ENCODE data around the gene DNAH10. TPM values are rescaled to one million over a fixed set of nuclear protein-coding genes. Genes with fewer than 3 reads are reported as not detected.

The DNAH10 gene
- total RNA-seq, 1 experiment from 2014 or later: 0.17 TPM

DNA sequence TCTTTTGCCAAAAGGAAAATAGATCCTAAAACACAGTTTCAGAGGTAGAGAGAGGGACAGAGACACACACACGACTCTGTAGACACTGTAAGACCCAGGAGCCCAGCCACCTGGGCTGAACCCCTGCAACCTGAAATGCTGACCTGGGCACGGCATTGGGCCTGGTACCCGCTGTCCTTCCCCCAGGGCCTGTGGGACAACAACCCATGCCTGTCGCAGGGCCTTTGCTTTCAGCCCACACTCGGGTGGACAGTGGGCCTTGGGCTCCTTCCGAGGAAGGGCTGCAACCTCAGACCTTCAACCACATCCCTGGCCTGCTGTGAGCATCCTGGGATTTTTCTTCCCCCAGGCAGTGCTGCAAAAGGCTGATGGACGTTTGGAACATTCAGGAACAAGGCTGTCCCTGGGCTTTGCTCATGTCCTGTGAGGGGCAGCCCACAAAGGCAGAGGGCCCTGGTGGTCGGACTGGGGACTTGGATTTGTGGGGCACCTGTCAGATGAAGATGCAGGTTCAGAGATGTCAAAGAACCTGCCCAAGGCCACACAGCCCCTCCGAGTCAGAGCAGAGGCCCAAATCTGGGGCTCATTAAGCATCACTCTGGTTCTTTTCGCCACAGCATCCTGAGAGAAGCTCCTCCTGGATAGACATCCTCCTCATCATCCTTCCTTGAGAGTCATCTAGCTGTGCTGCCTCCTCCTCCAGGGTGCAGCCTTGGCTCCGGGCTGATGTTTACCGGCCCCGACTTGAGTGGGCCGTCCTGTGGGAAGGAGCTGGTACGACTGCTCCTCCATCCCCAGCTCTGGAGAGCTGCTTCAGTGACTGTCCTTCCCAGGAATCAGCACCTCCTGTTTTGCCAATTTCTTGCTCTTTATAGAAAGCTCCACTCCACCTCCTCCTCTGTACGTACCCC is 177.9 kb downstream of the DNAH10 start:
- no peak overlapping the region for H3K27ac Mint-ChIP-seq
- peaks cover 0 to 4% (median 0%) of the 10 kb centered on the region in 3 experiments; a peak in 1 of 7 replicates for H3K36me3 Mint-ChIP-seq (ENCODE audit: insufficient read depth in 1 of 3, low read depth in 3 of 3)
- Histone ChIP-seq H4K5ac (ENCODE audit: insufficient read length, low read depth, low read length) (no peak overlapping the region), H3K27me3 (ENCODE audit: insufficient read depth, low read length) (no peaks in the 10 kb centered on the region), H2BK20ac (ENCODE audit: low read depth, low read length, poor library complexity, severe bottlenecking) (no peak overlapping the region), H3K4ac (ENCODE audit: low read depth, low read length) (no peak overlapping the region), H3K27ac (ENCODE audit: insufficient read length, low read depth, low read length) (no peak overlapping the region), H3K23ac (ENCODE audit: insufficient read length, low read depth, low read length) (no peak overlapping the region), H3K9ac (ENCODE audit: extremely low read depth, insufficient read length, low read length) (no peak overlapping the region), H3K4me2 (ENCODE audit: insufficient read depth, insufficient read length, low read length) (no peak overlapping the region), H3K18ac (ENCODE audit: insufficient read length, low read depth, low read length) (no peak overlapping the region), H2BK120ac (ENCODE audit: low read depth, low read length, poor library complexity, severe bottlenecking) (no peak overlapping the region), H4K91ac (ENCODE audit: insufficient read length, low read depth, low read length) (no peak overlapping the region), H3K23me2 (ENCODE audit: insufficient read length, low read depth, low read length, poor library complexity, severe bottlenecking) (no peaks in the 10 kb centered on the region), H4K20me1 (ENCODE audit: control insufficient read depth, insufficient read depth, insufficient read length) (no peaks in the 10 kb centered on the region), H4K8ac (replicated peaks; ENCODE audit: insufficient read length, low read depth, low read length) (no peak overlapping the region), H3K9me3 (ENCODE audit: control insufficient read depth, low read depth, low read length) (no peaks in the 10 kb centered on the region), H2BK15ac (ENCODE audit: low read depth, low read length) (no peak overlapping the region), H3K56ac (ENCODE audit: insufficient read length, low read depth, low read length) (no peak overlapping the region), H3T11ph (ENCODE audit: low read length) (no peak overlapping the region), H3K14ac (ENCODE audit: insufficient read depth, low read length) (no peak overlapping the region; the same call in 1 of the 2 replicates), H2AK5ac (ENCODE audit: insufficient read length, low read length) (no peak overlapping the region), H3K4me1 (ENCODE audit: insufficient read depth, low read length) (no peaks in the 10 kb centered on the region), H2BK5ac (ENCODE audit: insufficient read length, low read length) (no peak overlapping the region), H2BK12ac (ENCODE audit: insufficient read length, low read depth, low read length) (no peak overlapping the region), H3K79me2 (ENCODE audit: insufficient read depth, low read length) (no peaks in the 10 kb centered on the region), H3K79me1 (ENCODE audit: insufficient read depth, low read depth, low read length, poor library complexity, severe bottlenecking) (no peaks in the 10 kb centered on the region), H2AFZ (ENCODE audit: low read length) (no peak overlapping the region)
- peaks cover 4 to 5% of the 10 kb centered on the region in 2 experiments; a peak in 4 of 5 replicates for H3K9me3 Mint-ChIP-seq
- H3K27me3 Mint-ChIP-seq (ENCODE audit: low read depth): peaks cover 86% of the 10 kb centered on the region
- TF ChIP-seq, protein P1, sequence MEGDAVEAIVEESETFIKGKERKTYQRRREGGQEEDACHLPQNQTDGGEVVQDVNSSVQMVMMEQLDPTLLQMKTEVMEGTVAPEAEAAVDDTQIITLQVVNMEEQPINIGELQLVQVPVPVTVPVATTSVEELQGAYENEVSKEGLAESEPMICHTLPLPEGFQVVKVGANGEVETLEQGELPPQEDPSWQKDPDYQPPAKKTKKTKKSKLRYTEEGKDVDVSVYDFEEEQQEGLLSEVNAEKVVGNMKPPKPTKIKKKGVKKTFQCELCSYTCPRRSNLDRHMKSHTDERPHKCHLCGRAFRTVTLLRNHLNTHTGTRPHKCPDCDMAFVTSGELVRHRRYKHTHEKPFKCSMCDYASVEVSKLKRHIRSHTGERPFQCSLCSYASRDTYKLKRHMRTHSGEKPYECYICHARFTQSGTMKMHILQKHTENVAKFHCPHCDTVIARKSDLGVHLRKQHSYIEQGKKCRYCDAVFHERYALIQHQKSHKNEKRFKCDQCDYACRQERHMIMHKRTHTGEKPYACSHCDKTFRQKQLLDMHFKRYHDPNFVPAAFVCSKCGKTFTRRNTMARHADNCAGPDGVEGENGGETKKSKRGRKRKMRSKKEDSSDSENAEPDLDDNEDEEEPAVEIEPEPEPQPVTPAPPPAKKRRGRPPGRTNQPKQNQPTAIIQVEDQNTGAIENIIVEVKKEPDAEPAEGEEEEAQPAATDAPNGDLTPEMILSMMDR (conservative IDR thresholded peaks at IDR 0.05): no peak
- H3K4me3 Mint-ChIP-seq: no peak overlapping the region
- peaks cover 0 to 4% of the 10 kb centered on the region in 2 experiments; a peak in 2 of 4 replicates for H3K4me1 Mint-ChIP-seq
- no CpG with 5 or more reads among the region's 16 CpGs for WGBS (ENCODE audit: extremely low coverage, insufficient read length, low lambda C conversion rate)
- no peak for DNase-seq

All from H9 (cell line).